Lower leg skin (tissue), 3 donors: Measurements from ENCODE around the gene HIP1.

Experiments
- POLR2A ChIP-seq, 2 donors: fragments of 450-650 bp; IDR thresholded peaks; one replicate each; pipeline ENCODE4 v1.6.1; 2016 to 2017; ENCODE audit warnings: antibody characterized with exemption in 2 of 2, mild to moderate bottlenecking in 1 of 2, moderate library complexity in 1 of 2
- TF ChIP-seq, protein P1 (sequence below), 3 donors: fragments of 450-650 bp; IDR thresholded peaks; one replicate each; pipeline ENCODE4 v1.5.1; 2016; ENCODE audit warnings: antibody characterized with exemption in 3 of 3, mild to moderate bottlenecking in 3 of 3, moderate library complexity in 2 of 3

DNA sequence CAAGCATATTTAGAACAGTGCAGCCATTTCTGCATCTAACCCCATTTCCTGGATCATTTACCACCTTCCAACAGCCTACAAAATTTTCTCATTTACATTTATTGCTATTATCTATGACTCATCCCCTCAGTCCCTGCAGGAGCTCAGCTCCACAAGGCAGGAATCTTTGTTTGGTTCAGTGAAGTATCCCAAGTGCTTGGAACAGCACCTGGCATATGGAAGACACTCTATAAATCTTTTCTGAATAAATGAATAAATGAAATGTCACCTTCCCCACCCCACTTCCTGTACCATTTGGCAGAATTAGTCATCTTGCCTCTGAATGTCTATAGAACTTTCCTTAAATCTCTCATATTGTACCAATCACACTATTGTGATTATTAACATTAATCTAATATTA, 110.7 kb downstream of the HIP1 start:
- TF ChIP-seq, protein P1, sequence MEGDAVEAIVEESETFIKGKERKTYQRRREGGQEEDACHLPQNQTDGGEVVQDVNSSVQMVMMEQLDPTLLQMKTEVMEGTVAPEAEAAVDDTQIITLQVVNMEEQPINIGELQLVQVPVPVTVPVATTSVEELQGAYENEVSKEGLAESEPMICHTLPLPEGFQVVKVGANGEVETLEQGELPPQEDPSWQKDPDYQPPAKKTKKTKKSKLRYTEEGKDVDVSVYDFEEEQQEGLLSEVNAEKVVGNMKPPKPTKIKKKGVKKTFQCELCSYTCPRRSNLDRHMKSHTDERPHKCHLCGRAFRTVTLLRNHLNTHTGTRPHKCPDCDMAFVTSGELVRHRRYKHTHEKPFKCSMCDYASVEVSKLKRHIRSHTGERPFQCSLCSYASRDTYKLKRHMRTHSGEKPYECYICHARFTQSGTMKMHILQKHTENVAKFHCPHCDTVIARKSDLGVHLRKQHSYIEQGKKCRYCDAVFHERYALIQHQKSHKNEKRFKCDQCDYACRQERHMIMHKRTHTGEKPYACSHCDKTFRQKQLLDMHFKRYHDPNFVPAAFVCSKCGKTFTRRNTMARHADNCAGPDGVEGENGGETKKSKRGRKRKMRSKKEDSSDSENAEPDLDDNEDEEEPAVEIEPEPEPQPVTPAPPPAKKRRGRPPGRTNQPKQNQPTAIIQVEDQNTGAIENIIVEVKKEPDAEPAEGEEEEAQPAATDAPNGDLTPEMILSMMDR (IDR thresholded peaks at IDR 0.05), result no peak
- no peak for TF ChIP-seq POLR2A (IDR thresholded peaks at IDR 0.05)
